Smooth muscle cell (in vitro differentiated cells): ENCODE results near the gene RPS27. TPM values are rescaled to one million over a fixed set of nuclear protein-coding genes. Genes with fewer than 3 reads are reported as not detected.
A peak's percentile ranks its signal among the peaks of the same experiment; 100 is the strongest.

Source experiments
- DNase-seq: peaks from one replicate; lab custom pipeline; 2025; ENCODE audit not compliant: unreplicated experiment; lab: John Stamatoyannopoulos, UW
- H2AFZ ChIP-seq: fragments of 200-600 bp; sonication (generic); 2 replicates; pipeline ENCODE4 v1.6.0; 2016; ENCODE audit warnings: antibody characterized with exemption, low read depth, mild to moderate bottlenecking
- H3F3A ChIP-seq: fragments of 200-600 bp; sonication (generic); 2 replicates; pipeline ENCODE4 v1.6.0; 2017; ENCODE audit warnings: antibody characterized with exemption, low read depth
- H3K27ac ChIP-seq: fragments of 200-600 bp; sonication (generic); 2 replicates; pipeline ENCODE4 v1.5.1; 2016; ENCODE audit warnings: low read depth, mild to moderate bottlenecking
- H3K27me3 ChIP-seq: fragments of 200-600 bp; sonication (generic); 2 replicates; pipeline ENCODE4 v1.6.1; 2016; ENCODE audit warnings: low read depth, mild to moderate bottlenecking
- H3K36me3 ChIP-seq: fragments of 200-600 bp; sonication (generic); 2 replicates; pipeline ENCODE4 v1.5.1; 2016; ENCODE audit warnings: low read depth
- H3K4me1 ChIP-seq: fragments of 200-600 bp; sonication (generic); 2 replicates; pipeline ENCODE4 v1.5.1; 2016; ENCODE audit warnings: low read depth
- H3K4me2 ChIP-seq: fragments of 200-600 bp; sonication (generic); 2 replicates; pipeline ENCODE4 v1.6.0; 2016; ENCODE audit warnings: mild to moderate bottlenecking
- H3K4me3 ChIP-seq: fragments of 200-600 bp; sonication (generic); 2 replicates; pipeline ENCODE4 v1.5.1; 2016; ENCODE audit warnings: mild to moderate bottlenecking
- H3K79me2 ChIP-seq: fragments of 200-600 bp; sonication (generic); 2 replicates; pipeline ENCODE4 v1.6.0; 2016; ENCODE audit warnings: low read depth, mild to moderate bottlenecking
- H3K9ac ChIP-seq: fragments of 200-600 bp; sonication (generic); 2 replicates; pipeline ENCODE4 v1.6.0; 2016; ENCODE audit warnings: low read depth
- H3K9me3 ChIP-seq: fragments of 200-600 bp; sonication (generic); replicated peaks from 2 replicates; pipeline ENCODE4 v1.5.1; 2016; ENCODE audit warnings: low read depth
- H4K20me1 ChIP-seq: fragments of 200-600 bp; sonication (generic); 2 replicates; pipeline ENCODE4 v1.6.0; 2016; ENCODE audit warnings: low read depth
- CTCF ChIP-seq: fragments of 200-600 bp; sonication (generic); IDR thresholded peaks from 2 replicates; pipeline ENCODE4 v1.5.1; 2017; ENCODE audit warnings: borderline replicate concordance, mild to moderate bottlenecking, antibody characterized with exemption; ENCODE audit not compliant: insufficient read depth, poor library complexity, severe bottlenecking
- WGBS: methylation state at CpG from one replicate; pipeline ENCODE4 v1.1.7; 2016; ENCODE audit warnings: low lambda C conversion rate; 5-methylcytosine and 5-hydroxymethylcytosine counted together
- polyA plus RNA-seq: library from polyadenylated mRNA; unstranded; fragments of >200 nt; fragmentation: Nextera tagmentation; extraction: Ambion mirVana; gene quantifications from 2 replicates; pipeline ENCODE4 v1.2.1, GENCODE V29; 2016
- total RNA-seq: library from RNA; depleted of rRNA; stranded (reverse); fragments of >200 nt; gene quantifications from 2 replicates; pipeline ENCODE4 v1.2.3, GENCODE V29; 2014

RPS27 gene
- total and polyA plus RNA-seq, 2 experiments from 2014 or later, result 1,522 to 3,702 TPM

- Histone ChIP-seq H3K4me3 (peak overlapping the region; percentile 63), H3K27ac (peak overlapping the region; percentile 73), H3F3A (peaks cover 10% of the 10 kb centered on the region), H2AFZ (peak overlapping the region; percentile 65), H3K4me2 (peak overlapping the region; percentile 87), H3K36me3 (no peaks in the 10 kb centered on the region), H3K4me1 (peaks cover 14% of the 10 kb centered on the region), H3K9me3 (no peaks in the 10 kb centered on the region), H3K27me3 (no peaks in the 10 kb centered on the region), H3K79me2 (peaks cover 15% of the 10 kb centered on the region), H4K20me1 (no peaks in the 10 kb centered on the region), H3K9ac (peak overlapping the region; percentile 11)
- DNase-seq, result no peak
- 14% methylated on average over 8 of the region's 8 CpGs for WGBS
- TF ChIP-seq CTCF, result no peak
Measured at GRCh38 chr1:153968000-153968363, 22.6 kb upstream of the RPS27 start.

DNA sequence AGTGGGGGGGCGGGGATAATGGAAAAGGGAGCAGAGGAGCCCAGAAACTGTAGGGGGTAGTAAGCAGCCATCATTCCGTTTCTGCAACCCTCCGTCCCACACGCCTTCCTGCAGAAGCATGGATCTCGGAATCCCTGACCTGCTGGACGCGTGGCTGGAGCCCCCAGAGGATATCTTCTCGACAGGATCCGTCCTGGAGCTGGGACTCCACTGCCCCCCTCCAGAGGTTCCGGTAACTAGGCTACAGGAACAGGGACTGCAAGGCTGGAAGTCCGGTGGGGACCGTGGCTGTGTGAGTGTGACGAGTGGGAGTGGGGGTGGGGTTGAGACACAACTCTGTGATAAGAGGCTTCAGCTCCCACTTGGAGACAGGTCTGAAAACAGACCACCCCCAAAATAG lies 22.2 kb upstream of the RPS27 start:
- no peaks in the 10 kb centered on the region for H3K36me3 ChIP-seq
- peaks cover 8% of the 10 kb centered on the region for H3F3A ChIP-seq
- peak overlapping the region; percentile 87 for H3K4me2 ChIP-seq
- no peak for DNase-seq
- no peak overlapping the region for H3K9ac ChIP-seq
- no peak overlapping the region for H3K27ac ChIP-seq
- peak overlapping the region; percentile 63 for H3K4me3 ChIP-seq
- no peaks in the 10 kb centered on the region for H4K20me1 ChIP-seq
- H3K79me2 ChIP-seq, result peaks cover 13% of the 10 kb centered on the region
- peaks cover 14% of the 10 kb centered on the region for H3K4me1 ChIP-seq
- no peak overlapping the region for H2AFZ ChIP-seq
- no peaks in the 10 kb centered on the region for H3K27me3 ChIP-seq
- WGBS, result 44% methylated on average over 12 of the region's 13 CpGs
- no peaks in the 10 kb centered on the region for H3K9me3 ChIP-seq
- no peak for TF ChIP-seq CTCF

DNA sequence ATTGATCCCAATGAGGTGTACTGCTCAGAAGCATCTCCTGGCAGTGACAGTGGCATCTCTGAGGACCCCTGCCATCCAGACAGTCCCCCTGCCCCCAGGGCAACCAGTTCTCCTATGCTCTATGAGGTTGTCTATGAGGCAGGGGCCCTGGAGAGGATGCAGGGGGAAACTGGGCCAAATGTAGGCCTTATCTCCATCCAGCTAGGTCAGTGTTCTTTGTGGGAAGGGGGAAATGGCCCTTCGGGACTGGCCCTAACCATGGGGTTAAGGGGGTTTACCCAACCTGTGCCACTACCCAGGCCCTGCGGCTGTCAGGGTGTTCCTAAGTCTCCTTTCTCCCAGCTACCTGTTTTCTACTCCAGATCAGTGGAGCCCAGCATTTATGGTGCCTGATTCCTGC lies 21.6 kb upstream of the RPS27 start:
- no peak overlapping the region for H3K9ac ChIP-seq
- no peak for TF ChIP-seq CTCF
- no peak for DNase-seq
- H3K4me2 ChIP-seq, result peak overlapping the region; percentile 87
- peak overlapping the region; percentile 63 for H3K4me3 ChIP-seq
- H3F3A ChIP-seq, result peaks cover 8% of the 10 kb centered on the region
- peaks cover 13% of the 10 kb centered on the region for H3K79me2 ChIP-seq
- H3K9me3 ChIP-seq, result no peaks in the 10 kb centered on the region
- no peaks in the 10 kb centered on the region for H4K20me1 ChIP-seq
- 95% methylated on average over 2 of the region's 2 CpGs for WGBS
- no peak overlapping the region for H3K27ac ChIP-seq
- H3K4me1 ChIP-seq, result peaks cover 14% of the 10 kb centered on the region
- H3K27me3 ChIP-seq, result no peaks in the 10 kb centered on the region
- no peak overlapping the region for H2AFZ ChIP-seq
- H3K36me3 ChIP-seq, result no peaks in the 10 kb centered on the region

DNA sequence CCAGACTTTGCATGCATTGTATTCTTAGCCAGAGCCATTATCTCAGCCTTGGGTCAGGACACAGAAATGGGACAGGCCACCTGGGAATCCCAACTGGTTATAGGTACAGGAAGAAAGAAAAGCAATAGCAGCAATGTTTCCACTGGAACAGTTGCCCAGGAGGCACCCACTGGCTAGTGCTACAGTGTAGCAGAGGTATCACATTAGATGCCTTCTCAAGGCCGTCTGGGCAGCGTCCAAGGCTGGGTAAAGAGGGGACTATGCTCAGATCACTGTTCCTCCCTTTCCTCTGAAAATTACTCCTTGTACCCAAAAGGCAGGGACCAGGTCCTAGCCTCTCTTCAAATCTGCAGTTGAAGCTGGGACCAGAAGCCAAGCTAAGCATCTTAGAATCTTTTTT lies 20.2 kb upstream of the RPS27 start:
- Histone ChIP-seq H3K27me3 (no peaks in the 10 kb centered on the region), H3K4me3 (no peak overlapping the region), H3K36me3 (no peaks in the 10 kb centered on the region), H3K79me2 (peaks cover 4% of the 10 kb centered on the region), H3F3A (peaks cover 8% of the 10 kb centered on the region), H3K4me2 (no peak overlapping the region), H2AFZ (no peak overlapping the region), H3K27ac (no peak overlapping the region), H3K4me1 (peaks cover 4% of the 10 kb centered on the region), H3K9ac (no peak overlapping the region), H3K9me3 (no peaks in the 10 kb centered on the region), H4K20me1 (no peaks in the 10 kb centered on the region)
- TF ChIP-seq CTCF, result no peak
- DNase-seq, result no peak
- WGBS, result 94% methylated on average over 2 of the region's 2 CpGs
